IMR-90 (cell line): ENCODE results near the gene ISCA2.

Source experiments
- CTCF ChIP-seq: conservative IDR thresholded peaks from 2 replicates; pipeline ENCODE4 v1.5.1; 2012; ENCODE audit warnings: mild to moderate bottlenecking, low read depth, low read length, improper control_type of control experiment
- POLR2A ChIP-seq: IDR thresholded peaks from 2 replicates; pipeline ENCODE4 v1.6.1; 2012; ENCODE audit warnings: mild to moderate bottlenecking, low read depth, low read length
- RFX5 ChIP-seq: IDR thresholded peaks from 2 replicates; pipeline ENCODE4 v1.8.0; 2012; ENCODE audit warnings: low read depth, mild to moderate bottlenecking, low read length, moderate library complexity

GRCh38 chr14:74510959-74511409, 17.4 kb downstream of the ISCA2 start:
- TF ChIP-seq POLR2A (peak; percentile 56), CTCF (no peak), RFX5 (no peak)
